Fibroblast of peridontal ligament (primary cell): ENCODE measurements around the gene FAM241A.
A peak's percentile ranks its signal among the peaks of the same experiment; 100 is the strongest.
"Not testable (repeated sequence)": the region's sequence is repeated elsewhere in the genome, so short reads cannot be mapped to it uniquely, and the experiment has no call there.

Experiments used
- DNase-seq: peaks from one replicate; pipeline ENCODE4 v3.0.0-alpha.2; 2010; ENCODE audit errors: extremely low read depth

FAM241A gene

GRCh38 chr4:112145326-112145789 is at the start of gene FAM241A:
Gene FAM241A (plus strand): TSS chr4:112145454. CDS start chr4:112145581, 127 bp downstream.
- peak; percentile 61 for DNase-seq

- DNase-seq, result no peak
Measured at GRCh38 chr4:112098841-112099530, 46.3 kb upstream of the FAM241A start.

- DNase-seq, result peak; percentile 89
Measured at GRCh38 chr4:112099701-112100297, 45.5 kb upstream of the FAM241A start.

- no peak for DNase-seq
Measured at GRCh38 chr4:112102875-112103370, 42.3 kb upstream of the FAM241A start.

- DNase-seq, result no peak
Measured at GRCh38 chr4:112105201-112105969, 39.9 kb upstream of the FAM241A start.

- DNase-seq, result peak; percentile 25
Measured at GRCh38 chr4:112109360-112110058, 35.7 kb upstream of the FAM241A start.

GRCh38 chr4:112110059-112110425 is 35.2 kb upstream of the FAM241A start:
- no peak for DNase-seq

GRCh38 chr4:112111306-112111705 is 33.9 kb upstream of the FAM241A start:
- DNase-seq, result no peak

- not testable (repeated sequence) for DNase-seq
Measured at GRCh38 chr4:112112095-112112494, 33.2 kb upstream of the FAM241A start.

GRCh38 chr4:112112590-112113170 is 32.6 kb upstream of the FAM241A start:
- DNase-seq, result no peak

GRCh38 chr4:112113864-112114263 is 31.4 kb upstream of the FAM241A start:
- DNase-seq, result no peak

- DNase-seq, result no peak
Measured at GRCh38 chr4:112114452-112114851, 30.8 kb upstream of the FAM241A start.

GRCh38 chr4:112118742-112119352 is 26.4 kb upstream of the FAM241A start:
- no peak for DNase-seq

GRCh38 chr4:112119353-112119783 is 25.9 kb upstream of the FAM241A start:
- DNase-seq, result no peak

- DNase-seq, result no peak
Measured at GRCh38 chr4:112120021-112120420, 25.2 kb upstream of the FAM241A start.

- DNase-seq, result no peak
Measured at GRCh38 chr4:112125416-112125815, 19.8 kb upstream of the FAM241A start.

- DNase-seq, result peak; percentile 53
Measured at GRCh38 chr4:112127048-112127637, 18.1 kb upstream of the FAM241A start.

- peak; percentile 19 for DNase-seq
Measured at GRCh38 chr4:112127803-112128202, 17.5 kb upstream of the FAM241A start.

- DNase-seq, result no peak
Measured at GRCh38 chr4:112128452-112128851, 16.8 kb upstream of the FAM241A start.

- DNase-seq, result peak; percentile 21
Measured at GRCh38 chr4:112130906-112131305, 14.3 kb upstream of the FAM241A start.

GRCh38 chr4:112136551-112136950 is 8.7 kb upstream of the FAM241A start:
- no peak for DNase-seq
